Spleen (tissue), 7 donors: Measurements from ENCODE around the gene HDAC8.

Experiments used
- CTCF ChIP-seq, 11 experiments: fragments of 200-600 bp in 7 of 11; fragments of 450-650 bp in 4 of 11; sonication (generic) in 4 of 11; IDR thresholded peaks in 8 of 11; conservative IDR thresholded peaks in 3 of 11; 1 replicate in 7 of 11; 2 replicates in 4 of 11; pipeline versions ENCODE4 v1.4.0 to v1.8.0; 2016 to 2021; ENCODE audit warnings: antibody characterized with exemption in 11 of 11, inconsistent platforms in 4 of 11, mild to moderate bottlenecking in 1 of 11
- POLR2A ChIP-seq, 3 donors: fragments of 450-650 bp; IDR thresholded peaks; one replicate each; pipeline ENCODE4 v1.5.1; 2017; ENCODE audit warnings: antibody characterized with exemption in 3 of 3, mild to moderate bottlenecking in 1 of 3
- donor health status: DM: no; HTN: no; CAD: no; lungs with moderate emphysema.
- donor health status: DM: no; HTN: no; CAD: no.
- donor health status: DM: no; HTN: no; CAD: no.

- TF ChIP-seq POLR2A (IDR thresholded peaks at IDR 0.05) (no peak), CTCF (IDR thresholded peaks at IDR 0.05 in 8 of 11, conservative IDR thresholded peaks at IDR 0.05 in 3 of 11) (no peak)
Measured at GRCh38 chrX:72573158-72573511, 492 bp upstream of the HDAC8 start.
